PC-9 (cell line): ENCODE measurements around the gene HNF1A.

ENCODE experiments used
- EZH2 ChIP-seq: fragments of 200-600 bp; sonication (generic); IDR thresholded peaks from 2 replicates; pipeline ENCODE4 v1.8.0; 2017; ENCODE audit warnings: antibody characterized with exemption, low read depth
- TF ChIP-seq, protein P1 (sequence below): fragments of 200-600 bp; sonication (generic); conservative IDR thresholded peaks from 2 replicates; pipeline ENCODE4 v1.6.1; 2017; ENCODE audit warnings: mixed run types, antibody characterized with exemption, mild to moderate bottlenecking, moderate library complexity

DNA sequence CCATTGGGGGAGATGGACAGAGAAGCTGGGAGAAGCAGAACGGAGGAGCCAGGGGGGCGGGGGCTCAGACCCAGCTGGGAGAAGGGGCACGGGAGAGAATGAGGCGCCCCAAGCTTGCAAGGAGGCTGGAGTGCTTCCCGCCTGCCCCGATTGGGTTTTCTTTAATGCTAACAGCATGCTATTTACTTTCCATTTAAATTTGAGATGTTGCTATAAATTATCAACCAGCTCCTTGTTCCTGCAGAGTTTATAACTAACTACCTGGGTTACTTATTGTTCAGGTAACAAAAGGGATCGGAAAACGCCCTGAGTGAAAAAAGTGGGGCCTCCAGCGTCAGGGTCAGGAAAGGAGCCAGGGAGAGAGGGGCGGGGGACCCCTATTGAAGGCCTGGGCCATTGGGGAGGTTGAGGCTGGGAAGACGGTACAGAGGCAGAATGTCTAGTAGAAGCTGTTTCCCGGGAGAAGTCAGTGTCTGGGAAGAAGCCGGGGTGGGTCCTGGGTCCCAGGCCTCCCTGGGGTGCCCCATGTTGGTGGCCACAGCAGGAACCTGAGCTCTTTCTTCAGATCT lies 2.5 kb downstream of the HNF1A start:
- TF ChIP-seq, protein P1, sequence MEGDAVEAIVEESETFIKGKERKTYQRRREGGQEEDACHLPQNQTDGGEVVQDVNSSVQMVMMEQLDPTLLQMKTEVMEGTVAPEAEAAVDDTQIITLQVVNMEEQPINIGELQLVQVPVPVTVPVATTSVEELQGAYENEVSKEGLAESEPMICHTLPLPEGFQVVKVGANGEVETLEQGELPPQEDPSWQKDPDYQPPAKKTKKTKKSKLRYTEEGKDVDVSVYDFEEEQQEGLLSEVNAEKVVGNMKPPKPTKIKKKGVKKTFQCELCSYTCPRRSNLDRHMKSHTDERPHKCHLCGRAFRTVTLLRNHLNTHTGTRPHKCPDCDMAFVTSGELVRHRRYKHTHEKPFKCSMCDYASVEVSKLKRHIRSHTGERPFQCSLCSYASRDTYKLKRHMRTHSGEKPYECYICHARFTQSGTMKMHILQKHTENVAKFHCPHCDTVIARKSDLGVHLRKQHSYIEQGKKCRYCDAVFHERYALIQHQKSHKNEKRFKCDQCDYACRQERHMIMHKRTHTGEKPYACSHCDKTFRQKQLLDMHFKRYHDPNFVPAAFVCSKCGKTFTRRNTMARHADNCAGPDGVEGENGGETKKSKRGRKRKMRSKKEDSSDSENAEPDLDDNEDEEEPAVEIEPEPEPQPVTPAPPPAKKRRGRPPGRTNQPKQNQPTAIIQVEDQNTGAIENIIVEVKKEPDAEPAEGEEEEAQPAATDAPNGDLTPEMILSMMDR: no peak
- TF ChIP-seq EZH2: no peak
